GM21576 (cell line): ENCODE measurements around the gene PCCA.

Experiments used
- ATAC-seq: cut with Tn5 transposase; IDR thresholded peaks from one replicate; pipeline ENCODE4 v1.9.1; 2021; ENCODE audit warnings: mild to moderate bottlenecking, moderate library complexity; ENCODE audit not compliant: unreplicated experiment

PCCA gene

DNA sequence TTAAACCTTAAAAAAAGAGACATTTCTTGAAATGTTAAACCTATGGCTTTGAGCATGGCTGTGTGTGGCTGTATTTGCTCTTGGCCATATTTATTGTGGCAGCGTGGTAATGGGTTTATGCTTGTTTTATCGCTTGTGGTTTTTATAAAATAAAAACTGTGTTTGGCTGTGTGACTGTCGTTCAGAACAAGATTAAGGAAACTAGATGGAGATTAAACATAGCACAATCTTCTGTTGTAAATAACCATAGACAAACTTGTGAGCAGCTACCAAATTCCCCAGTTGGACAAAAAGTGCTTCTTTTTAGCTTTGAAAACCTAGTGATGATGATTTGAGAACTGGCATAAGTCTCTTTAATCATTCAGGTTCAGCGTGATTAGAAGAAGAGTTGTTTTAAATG, 308.7 kb downstream of the PCCA start:
- ATAC-seq: no peak

DNA sequence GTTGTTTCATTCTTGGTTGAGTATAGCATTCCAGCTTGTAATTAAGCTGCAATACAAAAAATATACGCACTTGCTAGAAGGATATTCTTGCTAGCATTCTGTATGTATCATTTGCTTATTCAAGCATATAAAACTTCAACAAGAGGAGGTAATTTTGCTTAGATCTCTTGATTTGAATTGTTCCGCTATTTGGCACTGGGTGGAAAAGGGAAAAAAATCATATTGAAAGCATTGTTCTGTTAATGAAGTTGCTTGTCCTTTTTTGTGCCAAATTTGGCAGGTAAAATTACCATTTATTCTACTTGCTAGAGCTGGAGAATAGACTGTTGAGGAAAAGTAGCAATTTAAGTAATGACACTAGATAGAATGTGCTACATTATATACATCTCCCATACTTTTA, 309.5 kb downstream of the PCCA start:
- ATAC-seq: no peak

DNA sequence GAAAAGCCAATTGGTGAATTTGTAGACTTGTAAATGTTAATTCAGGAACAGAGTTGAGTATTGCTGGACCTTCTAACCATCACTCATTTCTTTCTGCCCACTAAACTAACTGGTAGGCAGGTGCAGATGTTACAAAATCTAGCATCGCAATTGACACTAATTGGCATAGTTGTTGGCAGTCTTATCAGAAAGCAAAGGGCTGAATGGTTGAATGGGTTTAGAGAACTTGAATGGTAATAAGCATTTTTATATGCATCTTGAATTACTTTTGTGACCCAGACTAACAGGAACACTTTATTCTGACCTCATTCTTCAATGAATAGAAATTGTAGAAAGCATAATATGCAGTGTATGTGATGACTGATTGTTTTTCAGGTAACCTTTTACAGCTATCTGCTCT, 310.6 kb downstream of the PCCA start:
- ATAC-seq: no peak

DNA sequence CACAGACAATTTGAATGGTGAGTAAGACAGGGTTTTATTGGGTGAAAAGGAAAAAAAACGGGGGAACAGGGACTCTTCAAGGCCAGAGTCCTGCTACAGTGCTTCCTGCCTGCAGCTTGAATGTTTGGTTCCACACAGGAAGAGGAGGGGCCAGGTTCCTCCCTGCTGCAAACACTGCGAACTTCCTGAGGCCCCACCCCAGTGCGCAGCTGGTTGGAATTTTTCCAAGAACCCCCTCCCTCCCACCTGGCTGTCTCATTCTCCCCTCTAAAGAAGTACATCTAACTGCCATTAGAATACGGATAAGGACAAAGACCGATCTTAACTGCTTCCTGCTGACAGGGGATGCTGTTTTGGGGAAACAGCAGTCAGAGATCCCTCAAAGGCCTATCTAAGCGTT, 314.8 kb downstream of the PCCA start:
- ATAC-seq: no peak

DNA sequence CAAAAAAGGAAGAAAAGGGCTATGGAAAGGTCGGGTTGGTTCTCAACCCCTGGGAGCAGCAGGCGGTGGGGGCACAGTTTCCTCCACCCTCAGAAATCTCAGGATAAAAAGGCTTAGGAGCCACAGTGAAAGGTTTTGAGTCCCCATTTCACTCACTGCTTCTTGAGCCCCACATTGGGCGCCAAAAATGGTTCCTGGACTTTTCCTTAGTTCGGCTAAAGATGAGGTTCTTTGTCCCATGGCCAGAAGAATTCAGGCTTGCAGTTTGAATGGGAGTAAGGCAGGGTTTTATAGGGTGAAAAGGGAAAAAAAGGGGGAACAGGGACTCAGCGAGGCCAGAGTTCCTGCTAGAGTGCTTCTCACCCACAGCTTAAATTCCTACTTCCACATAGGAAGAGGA, 320.2 kb downstream of the PCCA start:
- ATAC-seq: no peak

DNA sequence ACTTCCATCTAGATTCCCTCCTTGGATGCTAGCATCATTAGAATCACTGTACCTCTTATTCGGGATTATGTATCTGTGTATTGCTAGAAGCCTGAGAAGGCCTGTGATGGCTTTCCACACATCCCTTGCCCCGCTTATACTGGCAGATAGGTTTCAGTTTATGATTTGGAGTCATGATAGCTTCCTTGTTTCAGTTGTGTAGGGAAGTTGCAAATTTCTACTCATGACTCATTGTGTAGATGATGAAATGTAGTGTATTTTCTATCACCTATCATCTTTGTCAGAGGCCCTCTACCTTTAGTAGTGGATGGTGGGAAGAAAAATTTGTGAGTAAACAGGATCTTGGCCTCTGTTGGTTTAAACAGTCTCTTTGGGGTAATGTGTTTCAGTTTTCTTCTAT, 334.5 kb downstream of the PCCA start:
- no peak for ATAC-seq

DNA sequence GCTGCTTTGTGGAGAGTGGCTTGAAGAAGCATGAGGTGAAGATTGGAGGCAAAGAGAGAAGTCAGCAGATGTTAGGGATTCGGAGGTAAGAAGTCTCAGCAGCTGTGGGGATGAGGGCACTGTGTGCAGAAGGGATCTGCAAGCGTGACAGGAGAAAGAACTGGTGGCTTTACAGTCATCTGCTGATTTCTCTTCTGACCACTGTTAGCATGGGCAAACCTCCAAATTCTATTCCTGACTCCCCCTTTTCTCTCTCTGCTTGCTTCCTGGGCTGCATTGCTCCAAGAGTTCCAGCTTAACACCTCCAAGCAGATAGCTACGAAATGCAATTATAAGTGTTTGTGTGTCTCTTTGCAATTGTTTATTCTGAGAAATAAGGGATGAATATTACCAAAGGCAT, 340.1 kb downstream of the PCCA start:
- ATAC-seq: no peak

DNA sequence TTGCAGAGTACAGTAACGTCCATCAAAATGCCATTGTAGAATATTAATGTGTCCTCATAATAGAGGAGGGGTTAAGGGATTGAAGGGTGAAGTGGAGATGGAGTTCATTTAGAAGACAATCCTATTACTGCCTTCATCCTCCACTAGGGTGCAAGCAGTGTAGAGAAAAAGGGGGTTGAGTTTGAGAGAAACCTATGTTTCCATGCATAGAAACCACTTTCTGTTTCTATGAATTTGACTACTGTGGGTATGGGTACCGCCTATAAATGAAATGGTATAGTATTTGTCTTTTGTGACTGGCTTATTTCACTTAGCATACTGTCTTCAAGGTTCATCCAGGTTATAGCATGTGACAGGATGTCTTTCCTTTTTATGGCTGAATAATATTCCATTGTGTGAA, 343.7 kb downstream of the PCCA start:
- no peak for ATAC-seq

DNA sequence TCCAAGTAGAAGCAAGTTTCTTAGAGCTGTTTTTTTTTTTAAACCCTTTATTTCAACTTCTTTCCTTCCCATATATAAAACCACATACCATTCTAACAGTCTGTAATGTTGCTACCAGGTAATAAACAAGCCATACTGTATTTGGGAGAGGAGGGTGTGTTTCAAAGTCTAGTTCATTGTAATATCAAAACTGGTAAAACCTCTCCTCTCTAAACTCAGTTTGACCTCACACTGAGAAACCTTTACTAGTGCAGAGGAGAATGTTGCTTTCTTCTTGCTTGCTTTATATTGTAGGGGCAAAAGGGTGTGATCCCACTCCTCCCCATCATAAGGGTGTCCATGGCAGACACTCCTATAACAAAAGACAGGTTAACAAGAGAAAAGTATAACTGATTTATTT, 344.6 kb downstream of the PCCA start:
- ATAC-seq: peak; percentile 9

DNA sequence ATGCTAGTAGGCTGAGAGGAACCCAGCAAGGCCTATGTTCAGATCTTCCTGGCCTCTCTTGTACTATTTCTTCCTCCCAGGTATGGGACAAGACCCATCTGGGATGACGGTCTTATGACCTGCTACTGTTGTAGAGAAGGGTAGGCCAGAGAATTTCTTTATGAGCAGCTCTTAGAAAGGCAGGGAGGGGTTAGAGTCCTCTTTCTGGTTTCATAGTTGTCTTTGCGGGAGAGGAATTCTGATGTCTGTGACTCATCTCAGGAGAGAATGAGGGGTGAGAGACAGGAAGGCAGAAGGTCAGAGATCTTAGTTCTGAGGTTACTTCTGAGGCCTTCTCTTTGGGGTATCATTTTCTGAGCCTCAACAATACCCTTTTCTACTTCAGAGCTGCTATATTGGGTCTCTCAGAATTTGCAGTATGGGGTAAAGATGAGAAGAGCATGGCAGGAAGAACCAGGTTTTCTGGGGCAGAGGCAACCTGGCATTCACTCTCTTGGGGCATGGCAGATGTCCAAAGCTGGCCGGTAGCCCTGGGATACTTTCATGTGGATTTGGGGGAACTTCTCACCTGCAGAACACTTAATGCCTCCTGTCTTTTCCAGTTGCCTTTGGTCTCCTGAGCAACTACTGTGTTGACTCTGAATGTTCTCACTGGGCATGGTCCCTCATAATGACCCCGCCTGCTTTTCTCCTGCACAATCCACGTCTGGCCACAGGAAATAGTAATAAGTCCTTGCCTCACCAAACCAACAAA, 345.3 kb downstream of the PCCA start:
- peak; percentile 93 for ATAC-seq

DNA sequence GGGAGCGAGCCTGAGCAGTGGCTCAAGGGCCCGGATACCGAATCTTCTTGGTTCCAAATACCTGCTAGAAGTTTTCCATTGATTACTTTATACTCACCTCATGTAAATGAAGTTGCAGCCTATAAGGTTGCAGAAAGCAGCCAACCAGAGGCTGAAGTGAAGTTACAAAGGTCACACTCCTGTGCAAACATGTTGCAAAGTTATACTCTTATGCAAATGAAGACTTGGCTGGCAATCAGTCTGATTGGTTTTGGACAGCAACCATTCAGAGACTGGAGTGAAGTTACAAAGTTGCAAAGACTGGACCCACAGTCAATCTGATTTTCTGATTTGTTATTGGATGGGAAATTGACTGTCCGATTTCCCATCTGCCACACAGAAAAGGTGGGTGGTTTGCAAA, 347.2 kb downstream of the PCCA start:
- no peak for ATAC-seq

DNA sequence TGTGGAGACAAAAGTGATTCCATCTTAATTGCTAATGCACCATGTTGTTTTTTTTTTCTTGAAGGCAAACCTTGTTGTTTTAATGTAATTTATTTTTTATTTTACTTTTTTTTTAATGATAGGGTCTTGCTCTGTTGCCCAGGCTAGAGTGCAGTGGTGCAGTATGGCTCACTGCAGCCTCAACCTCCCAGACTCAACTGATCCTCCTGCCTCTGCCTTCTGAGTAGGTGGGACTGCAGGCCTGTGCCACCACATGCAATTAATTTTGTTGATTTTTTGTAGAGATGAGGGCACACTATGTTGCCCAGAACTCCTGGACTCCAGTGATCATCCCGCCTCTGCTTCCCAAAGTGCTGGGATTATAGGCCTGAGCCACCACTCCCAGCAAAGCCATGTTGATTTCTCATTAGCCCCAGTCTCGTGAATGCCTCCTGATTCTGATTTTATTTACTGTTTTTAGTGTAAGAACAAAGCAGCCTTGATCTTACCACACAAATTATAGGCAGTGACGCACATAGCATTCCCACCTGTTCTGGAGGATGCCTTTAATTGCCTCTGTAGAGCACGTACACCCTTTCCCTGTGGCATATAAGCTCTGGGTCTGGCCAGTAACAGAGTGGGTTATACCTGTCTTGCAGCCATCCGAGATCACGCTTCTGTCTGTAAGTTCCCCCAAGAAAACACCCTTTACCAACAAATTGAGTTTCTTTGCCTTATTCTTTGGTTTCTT, 349.3 kb downstream of the PCCA start:
- ATAC-seq: no peak

DNA sequence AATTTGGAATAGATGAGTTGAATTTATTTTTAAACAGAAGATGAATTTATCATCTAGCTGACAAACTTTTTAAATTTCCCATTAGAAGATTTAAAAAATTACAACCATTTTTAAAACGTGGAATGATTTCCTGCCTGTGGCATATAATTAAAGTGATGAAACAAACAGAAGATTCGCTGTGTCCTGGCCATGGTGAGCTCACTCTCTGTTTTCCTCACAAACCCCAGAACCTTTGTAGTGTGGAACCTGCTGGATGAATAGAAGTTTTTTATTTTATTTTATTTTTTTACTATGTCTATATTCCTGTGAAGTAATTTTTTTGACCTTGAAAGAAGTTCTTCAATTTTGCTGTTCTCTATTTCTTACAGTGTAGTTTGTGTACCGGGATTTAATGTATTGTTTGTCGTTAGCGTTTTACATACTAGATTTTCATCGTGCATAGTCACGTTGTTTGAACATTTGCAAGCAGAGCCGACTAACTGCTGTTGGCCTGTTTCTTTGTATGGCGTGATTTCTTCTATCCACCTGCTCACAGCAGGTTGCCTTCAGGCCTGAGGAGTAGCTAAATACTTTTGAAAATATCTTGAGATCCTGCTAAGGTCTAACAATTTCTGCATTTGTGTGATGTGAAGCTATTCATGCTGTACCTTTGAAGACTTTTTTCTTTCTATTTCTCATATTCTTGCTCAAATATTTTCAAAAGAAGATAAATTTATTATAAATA, 350.5 kb downstream of the PCCA start:
- no peak for ATAC-seq

DNA sequence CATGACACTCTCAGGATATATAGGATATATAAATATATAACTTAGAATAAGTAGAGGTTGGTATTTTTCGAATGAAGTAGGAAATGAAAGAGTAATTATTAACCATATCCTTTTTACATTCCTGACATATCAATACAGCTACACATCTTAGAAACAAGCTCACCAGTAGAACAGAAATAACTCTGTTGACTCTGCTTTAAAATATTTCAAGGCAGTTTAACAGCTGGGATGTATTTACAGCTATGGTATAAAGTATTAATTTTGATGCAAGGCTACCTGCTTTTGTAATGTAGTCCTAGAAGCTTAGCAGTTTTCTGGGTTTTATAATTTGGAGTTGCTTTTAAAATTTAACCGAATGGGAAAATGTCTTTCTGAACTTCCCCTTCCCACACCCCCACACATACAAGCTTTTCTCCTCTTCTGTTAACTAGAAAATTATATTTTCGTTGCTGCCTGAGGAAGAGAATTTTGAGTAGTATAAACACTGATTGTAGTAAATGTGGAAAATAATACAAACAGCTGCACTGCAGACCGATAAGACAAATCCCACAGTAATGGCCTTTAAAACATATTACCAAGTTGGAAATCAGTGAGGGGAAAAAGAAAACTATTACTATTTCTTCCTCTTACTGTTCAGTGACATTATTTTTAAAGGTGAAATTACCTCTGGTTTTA, 352.0 kb downstream of the PCCA start:
- ATAC-seq: no peak

DNA sequence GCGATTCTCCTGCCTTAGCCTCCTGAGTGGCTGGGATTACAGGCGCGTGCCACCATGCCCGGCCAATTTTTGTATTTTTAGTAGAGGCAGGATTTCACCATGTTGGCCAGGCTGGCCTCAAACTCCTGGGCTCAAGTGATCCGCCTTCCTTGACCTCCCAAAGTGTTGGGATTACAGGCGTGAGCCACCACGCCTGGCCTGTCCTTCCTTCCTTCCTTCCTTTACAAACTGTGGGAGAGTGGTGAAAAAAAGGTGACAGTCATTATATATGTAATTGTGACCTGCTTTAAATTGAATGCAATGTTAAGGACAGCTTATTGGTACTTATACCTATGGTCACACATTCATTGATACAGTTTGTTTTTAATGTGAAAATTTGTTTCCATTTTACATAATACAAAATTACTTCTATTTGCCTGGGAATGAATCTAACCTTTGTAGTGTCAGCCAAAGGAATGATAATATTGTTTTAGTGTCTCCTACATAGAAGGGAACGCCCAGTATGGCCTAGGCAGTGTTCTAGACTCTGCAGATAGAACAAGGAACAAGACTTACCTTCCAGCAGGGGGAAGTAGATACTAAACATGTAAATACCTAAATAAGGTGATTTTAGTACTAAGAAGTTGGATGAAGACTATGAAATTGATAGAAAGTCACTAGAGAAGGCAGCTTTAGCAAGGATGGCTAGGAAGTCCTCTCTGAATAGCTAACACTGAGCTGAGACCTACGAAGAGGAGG, 353.4 kb downstream of the PCCA start:
- no peak for ATAC-seq

DNA sequence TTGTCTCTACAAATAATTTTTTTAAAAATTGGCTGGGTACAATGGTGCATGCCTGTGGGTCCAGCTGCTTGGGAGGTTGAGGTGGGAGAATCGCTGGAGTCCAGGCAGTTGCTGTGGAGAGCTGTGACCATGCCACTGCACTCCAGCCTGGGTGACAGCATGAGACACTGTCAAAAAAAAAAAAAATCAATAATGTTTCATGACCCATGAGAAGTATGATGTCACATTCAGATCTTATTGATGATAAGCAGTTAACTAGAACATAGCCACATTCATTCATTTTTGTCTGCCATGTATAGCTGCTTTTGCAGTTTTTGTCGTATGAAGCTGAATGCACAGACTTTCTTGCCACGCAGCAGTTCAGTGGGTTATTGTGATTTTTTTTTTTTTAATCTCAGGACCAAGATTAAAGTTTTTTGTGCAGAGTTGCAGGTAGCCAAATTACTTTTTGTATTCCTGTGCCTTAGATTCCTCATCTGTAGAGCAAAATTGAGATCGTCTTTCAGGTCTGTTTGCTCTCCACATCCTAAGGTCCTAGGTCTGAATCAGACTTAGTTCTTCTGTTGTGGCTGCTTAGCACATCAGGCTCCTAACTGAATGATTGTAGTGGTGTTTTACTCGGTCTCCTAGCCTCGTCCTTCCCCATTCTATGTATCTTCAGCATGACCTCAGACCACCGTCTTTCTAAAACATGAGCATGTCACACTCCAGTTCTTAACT, 354.5 kb downstream of the PCCA start:
- no peak for ATAC-seq

DNA sequence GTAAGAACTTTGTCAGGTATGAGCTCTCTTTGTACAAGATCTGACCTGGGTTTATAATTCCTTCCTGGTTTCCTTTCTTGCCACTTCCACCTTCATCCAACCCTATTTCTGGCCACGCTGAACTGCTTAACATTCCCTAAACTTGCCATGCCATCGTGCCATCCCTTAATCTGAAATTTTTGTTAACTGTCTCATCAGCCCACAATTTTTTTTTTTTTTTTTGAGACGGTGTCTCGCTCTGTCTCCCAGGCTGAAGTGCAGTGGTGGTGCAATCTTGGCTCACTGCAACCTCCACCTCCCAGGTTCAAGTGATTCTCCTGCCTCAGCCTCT, 355.1 kb downstream of the PCCA start:
- ATAC-seq: no peak

DNA sequence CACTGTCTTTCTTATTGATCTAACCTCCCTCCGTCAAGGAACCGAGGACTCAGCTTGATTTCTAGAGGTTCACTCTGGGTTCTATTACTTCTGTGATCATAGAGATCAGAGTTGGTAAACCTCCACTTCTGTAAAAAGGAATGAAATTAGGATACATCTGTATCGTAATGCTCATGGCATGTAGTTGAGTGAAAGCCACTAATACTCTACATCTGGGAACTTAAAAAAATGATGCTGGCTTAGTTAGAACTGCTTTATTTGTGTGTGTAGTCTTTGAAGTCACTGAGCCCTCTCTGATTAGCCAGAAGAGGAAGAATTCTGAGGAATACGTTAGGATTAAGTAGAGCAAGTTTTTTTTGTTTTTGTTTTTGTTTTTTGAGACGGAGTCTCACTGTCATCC, 358.9 kb downstream of the PCCA start:
- no peak for ATAC-seq

DNA sequence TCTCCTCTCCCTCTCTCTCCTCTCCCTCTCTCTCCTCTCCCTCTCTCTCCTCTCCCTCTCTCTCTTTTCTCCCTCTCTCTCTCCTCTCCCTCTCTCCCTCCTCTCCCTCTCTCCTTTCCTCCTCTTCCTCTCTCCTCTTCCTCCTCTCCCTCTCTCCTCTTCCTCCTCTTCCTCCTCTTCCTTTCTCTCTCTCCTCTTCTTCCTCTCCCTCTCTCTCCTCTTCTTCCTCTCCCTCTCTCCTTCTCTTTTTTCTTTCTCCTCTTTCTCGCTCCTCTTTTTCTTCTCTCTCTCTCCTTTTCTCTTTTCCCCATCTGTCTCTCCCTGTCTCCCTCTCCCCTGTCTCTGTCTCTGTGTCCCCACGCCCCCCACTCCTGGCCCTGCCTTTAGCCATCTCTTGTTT, 363.0 kb downstream of the PCCA start:
- ATAC-seq: no peak

DNA sequence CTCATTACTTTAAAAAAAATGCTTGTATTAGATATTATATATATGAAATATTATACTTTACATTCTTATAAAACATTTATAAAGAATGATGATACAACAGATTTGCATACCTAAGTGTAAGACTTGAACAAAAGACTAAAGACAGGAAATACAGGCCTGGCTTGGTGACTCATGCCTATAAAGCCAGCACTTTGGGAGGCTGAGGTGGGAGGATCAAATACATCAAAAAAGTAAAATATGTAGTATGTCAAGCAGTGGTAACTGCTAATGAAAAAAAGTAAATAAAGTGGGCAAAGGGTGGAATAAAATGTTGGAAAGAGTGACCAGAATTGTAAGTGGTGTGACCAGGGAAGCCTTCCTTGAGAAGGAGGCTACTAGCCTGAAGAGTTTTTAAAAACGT, 366.0 kb downstream of the PCCA start:
- no peak for ATAC-seq
